ENCODE measurements around the gene WFS1.

DNA sequence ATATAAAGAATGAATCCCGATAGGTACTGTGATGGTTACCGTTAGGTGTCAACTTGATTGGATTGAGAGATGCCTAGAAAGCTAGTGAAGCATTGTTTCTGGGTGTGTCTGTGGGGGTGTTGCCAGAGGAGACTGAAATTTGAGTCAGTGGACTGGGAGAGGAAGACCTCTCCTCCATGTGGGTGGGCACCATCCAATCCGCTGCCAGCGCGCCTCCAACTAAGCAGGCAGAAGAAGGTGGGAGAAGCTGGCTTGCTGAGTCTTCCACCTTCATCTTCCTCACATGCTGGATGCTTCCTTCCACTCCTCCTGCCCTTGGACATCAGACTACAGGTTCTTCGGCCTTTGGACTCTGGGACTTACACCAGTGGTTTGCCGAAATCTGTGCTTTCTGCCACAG, 40.1 kb downstream of the WFS1 start:
- TF ChIP-seq, protein P1, sequence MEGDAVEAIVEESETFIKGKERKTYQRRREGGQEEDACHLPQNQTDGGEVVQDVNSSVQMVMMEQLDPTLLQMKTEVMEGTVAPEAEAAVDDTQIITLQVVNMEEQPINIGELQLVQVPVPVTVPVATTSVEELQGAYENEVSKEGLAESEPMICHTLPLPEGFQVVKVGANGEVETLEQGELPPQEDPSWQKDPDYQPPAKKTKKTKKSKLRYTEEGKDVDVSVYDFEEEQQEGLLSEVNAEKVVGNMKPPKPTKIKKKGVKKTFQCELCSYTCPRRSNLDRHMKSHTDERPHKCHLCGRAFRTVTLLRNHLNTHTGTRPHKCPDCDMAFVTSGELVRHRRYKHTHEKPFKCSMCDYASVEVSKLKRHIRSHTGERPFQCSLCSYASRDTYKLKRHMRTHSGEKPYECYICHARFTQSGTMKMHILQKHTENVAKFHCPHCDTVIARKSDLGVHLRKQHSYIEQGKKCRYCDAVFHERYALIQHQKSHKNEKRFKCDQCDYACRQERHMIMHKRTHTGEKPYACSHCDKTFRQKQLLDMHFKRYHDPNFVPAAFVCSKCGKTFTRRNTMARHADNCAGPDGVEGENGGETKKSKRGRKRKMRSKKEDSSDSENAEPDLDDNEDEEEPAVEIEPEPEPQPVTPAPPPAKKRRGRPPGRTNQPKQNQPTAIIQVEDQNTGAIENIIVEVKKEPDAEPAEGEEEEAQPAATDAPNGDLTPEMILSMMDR (conservative IDR thresholded peaks at IDR 0.05 in 1 of 2, IDR thresholded peaks at IDR 0.05 in 1 of 2; ENCODE audit: low read depth in 1 of 2, low read length in 2 of 2), result no peak
- peak; percentile 49 for TF ChIP-seq EZH2 (IDR thresholded peaks at IDR 0.05; ENCODE audit: low read length, missing control alignments)

All from fibroblast of lung (primary cell).